Adrenal gland (tissue), 19 donors: Measurements from ENCODE around the gene ZNF540. TPM values are rescaled to one million over a fixed set of nuclear protein-coding genes. Genes with fewer than 3 reads are reported as not detected.

ENCODE experiments used
- DNase-seq, 7 donors: peaks; one replicate each; pipeline ENCODE4 v3.0.0-alpha.2; 2019 to 2020
- H3K27ac ChIP-seq, 5 donors: fragments of 200-600 bp; sonication (generic) in 4 of 5; 1 replicate in 3 of 5; 2 replicates in 2 of 5; pipeline versions ENCODE4 v1.5.1 to v1.8.0; 2016 to 2020; ENCODE audit warnings: mild to moderate bottlenecking in 1 of 5
- H3K27me3 ChIP-seq: fragments of 200-600 bp; 2 replicates; pipeline ENCODE4 v1.8.0; 2021
- H3K36me3 ChIP-seq, 2 donors: fragments of 200-600 bp; replicated peaks in 1 of 2; 1 replicate in 1 of 2; 2 replicates in 1 of 2; pipeline versions ENCODE4 v1.5.1 to v1.8.0; 2018 to 2022
- H3K4me1 ChIP-seq, 2 donors: fragments of 200-600 bp; replicated peaks in 1 of 2; 1 replicate in 1 of 2; 2 replicates in 1 of 2; pipeline versions ENCODE4 v1.5.1 to v1.8.0; 2018 to 2021
- H3K4me3 ChIP-seq, 4 donors: fragments of 200-600 bp; sonication (generic) in 3 of 4; one replicate each; pipeline ENCODE4 v1.5.1; 2016 to 2018
- H3K9me3 ChIP-seq, 3 donors: fragments of 200-600 bp; sonication (generic) in 1 of 3; replicated peaks in 1 of 3; 1 replicate in 2 of 3; 2 replicates in 1 of 3; pipeline versions ENCODE4 v1.5.1 to v1.8.0; 2016 to 2021
- POLR2A ChIP-seq, 2 donors: fragments of 450-650 bp; IDR thresholded peaks; one replicate each; pipeline ENCODE4 v1.6.1; 2017; ENCODE audit warnings: antibody characterized with exemption in 2 of 2, mild to moderate bottlenecking in 2 of 2, moderate library complexity in 1 of 2
- WGBS, 4 donors: extraction: QIAGEN DNeasy Blood & Tissue Kit in 2 of 4; methylation state at CpG; one replicate each; pipeline versions ENCODE4 v1.1.5 to v1.1.7; 2013 to 2017; 5-methylcytosine and 5-hydroxymethylcytosine counted together
- intact Hi-C, 2 donors: fragments of 100-400 bp; cut with DNase I; formaldehyde crosslinking; loops; one replicate each; pipeline versions ENCODE4 v1.14.1 to v1.15.0; 2022 to 2023
- long read RNA-seq, 10 donors: library from polyadenylated mRNA in 3 of 10; unstranded in 2 of 10; stranded (forward) in 1 of 10; transcript quantifications; one replicate each; pipeline ENCODE4 v2.0.0 and lab custom pipeline, GENCODE V29; 2021 to 2026
- polyA plus RNA-seq, 3 donors: library from polyadenylated mRNA; stranded (reverse); fragments of 200-250 nt in 2 of 3; fragments of 350-450 nt in 1 of 3; fragmentation: Illumina TruSeq in 1 of 3; extraction: RNeasy Lipid Tissue Mini Kit (QIAGEN cat#74804) in 1 of 3; gene quantifications; one replicate each; pipeline ENCODE4 v1.2.3, GENCODE V29; 2013 to 2014
- total RNA-seq, 9 donors: library from RNA; depleted of rRNA in 4 of 9; stranded (reverse); fragments of >200 nt in 4 of 9; fragments of 120-200 nt in 1 of 9; fragmentation: NEBNext Ultra II Directional in 1 of 9; extraction: Animal tissue kit (Norgen Biotek cat#: 25700) in 1 of 9; gene quantifications; one replicate each; pipeline versions ENCODE4 v1.1.0 to v1.2.4, GENCODE V29; 2013 to 2023
- TF ChIP-seq, protein P1 (sequence below), 6 experiments: fragments of 450-650 bp in 4 of 6; fragments of 200-600 bp in 2 of 6; sonication (generic) in 1 of 6; IDR thresholded peaks; 1 replicate in 5 of 6; 2 replicates in 1 of 6; pipeline versions ENCODE4 v1.5.1 to v1.8.0; 2016 to 2021; ENCODE audit warnings: antibody characterized with exemption in 6 of 6, mild to moderate bottlenecking in 2 of 6, moderate library complexity in 1 of 6
- donor health status: healthy with polysubstance abuse.
- donor health status: Bipolar disorder and iron deficiency.
- donor health status: DM: yes; HTN: yes; CAD: no.
- donor health status: DM: no; HTN: no; CAD: no.
- donor health status: DM: no; HTN: no; CAD: no.
- donor health status: DM: yes; HTN: yes; CAD: no.

ZNF540 gene
- total RNA-seq (1 to 10 TPM; 2.3 to 7.2 (median 5.0) TPM), polyA plus RNA-seq (10 to 100 TPM in 1 of 3 donors, 1 to 10 TPM in 2; 5.5 to 19.2 (median 5.8) TPM)
- long read RNA-seq, donor 1, partial matches to known transcripts: 7 of 8 reads
- long read RNA-seq, donor 1, other reads (novel, unspliced or antisense): 0 of 8 reads
- long read RNA-seq, donor 2: 0 reads
- long read RNA-seq, donor 3: 0 reads
- long read RNA-seq, donor 4, partial matches to known transcripts: 2 of 3 reads
- long read RNA-seq, donor 4, other reads (novel, unspliced or antisense): 1 of 3 reads
- long read RNA-seq, donor 5, transcript ZNF540-201 (5 exons, 3,099 nt): major isoform, 9 of 12 reads
- long read RNA-seq, donor 5, partial matches to known transcripts: 0 of 12 reads
- long read RNA-seq, donor 5, other reads (novel, unspliced or antisense): 3 of 12 reads
- long read RNA-seq, donor 6, partial matches to known transcripts: 2 of 8 reads
- long read RNA-seq, donor 6, other reads (novel, unspliced or antisense): 1 of 8 reads
- long read RNA-seq, donor 7, partial matches to known transcripts: 0 of 1 reads
- long read RNA-seq, donor 7, other reads (novel, unspliced or antisense): 0 of 1 reads
- long read RNA-seq, donor 8, partial matches to known transcripts: 0 of 1 reads
- long read RNA-seq, donor 8, other reads (novel, unspliced or antisense): 0 of 1 reads
- long read RNA-seq, donor 9: 0 reads
- long read RNA-seq, donor 10, partial matches to known transcripts: 0 of 1 reads
- long read RNA-seq, donor 10, other reads (novel, unspliced or antisense): 0 of 1 reads

DNA sequence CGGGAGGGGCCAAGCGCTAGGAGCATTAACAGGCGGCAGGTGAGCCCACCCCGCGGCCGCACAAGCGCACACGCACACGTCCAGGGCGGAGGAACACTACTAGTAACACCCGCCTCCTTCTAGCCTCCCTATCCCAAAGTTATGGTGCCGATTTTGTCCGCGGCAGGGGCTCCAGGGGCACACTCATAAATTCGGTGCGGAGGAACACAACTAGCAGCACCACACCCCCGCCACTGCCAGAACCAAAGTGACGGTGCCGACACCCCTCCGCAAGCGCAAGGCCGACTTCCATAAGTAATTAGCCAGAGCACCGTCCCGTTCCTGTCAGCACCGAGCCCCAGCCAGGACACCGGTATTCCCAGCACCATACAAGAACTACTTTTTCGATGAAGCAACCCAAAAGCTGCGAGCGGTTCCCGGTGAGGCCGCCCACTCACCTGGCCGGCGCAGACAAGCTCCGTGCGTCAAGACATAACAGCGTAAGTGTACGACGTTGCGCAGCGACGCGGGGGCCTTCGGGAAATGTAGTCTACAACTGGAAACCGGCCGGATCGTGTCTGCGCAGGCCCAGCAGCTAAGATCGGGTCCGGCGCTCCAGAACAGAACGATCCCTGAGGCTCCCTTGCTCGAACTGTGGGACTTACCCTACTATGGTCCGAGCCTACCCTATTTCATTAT, at the start of gene ZNF540, which contains the start of gene ZNF571:
Gene ZNF540, plus strand, starts transcription at position 573 of the 678 bp plus-strand sequence. CDS start 3,572 bp downstream, outside the sequence.
Gene ZNF571, minus strand, starts transcription at position 489 of the 678 bp plus-strand sequence. CDS start 8,116 bp downstream, outside the sequence.
- 0 to 1% (median 1%) methylated on average over 12 to 53 of the region's 53 CpGs for WGBS, 4 donors
- TF ChIP-seq, protein P1, sequence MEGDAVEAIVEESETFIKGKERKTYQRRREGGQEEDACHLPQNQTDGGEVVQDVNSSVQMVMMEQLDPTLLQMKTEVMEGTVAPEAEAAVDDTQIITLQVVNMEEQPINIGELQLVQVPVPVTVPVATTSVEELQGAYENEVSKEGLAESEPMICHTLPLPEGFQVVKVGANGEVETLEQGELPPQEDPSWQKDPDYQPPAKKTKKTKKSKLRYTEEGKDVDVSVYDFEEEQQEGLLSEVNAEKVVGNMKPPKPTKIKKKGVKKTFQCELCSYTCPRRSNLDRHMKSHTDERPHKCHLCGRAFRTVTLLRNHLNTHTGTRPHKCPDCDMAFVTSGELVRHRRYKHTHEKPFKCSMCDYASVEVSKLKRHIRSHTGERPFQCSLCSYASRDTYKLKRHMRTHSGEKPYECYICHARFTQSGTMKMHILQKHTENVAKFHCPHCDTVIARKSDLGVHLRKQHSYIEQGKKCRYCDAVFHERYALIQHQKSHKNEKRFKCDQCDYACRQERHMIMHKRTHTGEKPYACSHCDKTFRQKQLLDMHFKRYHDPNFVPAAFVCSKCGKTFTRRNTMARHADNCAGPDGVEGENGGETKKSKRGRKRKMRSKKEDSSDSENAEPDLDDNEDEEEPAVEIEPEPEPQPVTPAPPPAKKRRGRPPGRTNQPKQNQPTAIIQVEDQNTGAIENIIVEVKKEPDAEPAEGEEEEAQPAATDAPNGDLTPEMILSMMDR (IDR thresholded peaks at IDR 0.05): no peak
- peak in 1 of 2 donors; percentile 90 for TF ChIP-seq POLR2A (IDR thresholded peaks at IDR 0.05)
- peaks cover 0 to 6% (median 0%) of the 10 kb centered on the region in 3 donors for H3K9me3 ChIP-seq
- H3K27me3 ChIP-seq: no peaks in the 10 kb centered on the region
- intact Hi-C loops: no loop called here
- H3K27ac ChIP-seq: peak within 1 kb of the TSS; percentile 91 to 98 (median 94)
- peaks cover 3 to 17% of the 10 kb centered on the region in 2 donors for H3K4me1 ChIP-seq
- DNase-seq: peak; percentile 95 to 99 (median 97)
- no peaks in the 10 kb centered on the region for H3K36me3 ChIP-seq
- H3K4me3 ChIP-seq: peak within 1 kb of the TSS; percentile 71 to 93 (median 84)

- Histone ChIP-seq H3K9me3 (peaks cover under 1 to 90% (median 7%) of the 10 kb centered on the region in 3 donors), H3K4me3 (peak overlapping the region in 1 of 4 donors; percentile 26), H3K27me3 (no peaks in the 10 kb centered on the region), H3K27ac (no peak overlapping the region), H3K36me3 (no peaks in the 10 kb centered on the region), H3K4me1 (no peaks in the 10 kb centered on the region)
- TF ChIP-seq POLR2A (IDR thresholded peaks at IDR 0.05): no peak
- TF ChIP-seq, protein P1 (IDR thresholded peaks at IDR 0.05): no peak
- no peak for DNase-seq
- 3 to 11% (median 7%) methylated on average over 16 to 65 of the region's 65 CpGs for WGBS, 4 donors
- intact Hi-C loops: no loop called here
These were observed 43.3 kb upstream of the ZNF540 start for GRCh38 chr19:37551129-37551993.

DNA sequence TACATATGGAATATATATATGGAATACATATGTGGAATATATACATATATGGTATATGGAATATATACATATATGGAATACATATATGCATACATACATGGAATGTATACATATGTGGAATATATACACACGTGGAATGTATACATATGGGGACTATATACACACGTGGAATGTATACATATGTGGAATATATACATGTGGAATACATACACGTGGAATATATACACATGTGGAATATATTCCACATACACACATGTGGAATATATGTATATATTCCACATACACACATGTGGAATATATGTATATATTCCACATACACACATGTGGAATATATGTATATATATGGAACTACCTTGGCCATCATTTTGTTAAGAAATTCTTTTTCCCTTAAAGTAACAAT, 31.2 kb upstream of the ZNF540 start:
- WGBS, 4 donors: 78 to 96% (median 94%) methylated on average over 3 of the region's 3 CpGs
- H3K9me3 ChIP-seq: peaks cover 20 to 98% (median 60%) of the 10 kb centered on the region in 3 donors
- no peak overlapping the region for H3K27ac ChIP-seq
- intact Hi-C loops: no loop called here
- H3K4me3 ChIP-seq: peak overlapping the region in 1 of 4 donors; percentile 18
- DNase-seq: no peak
- H3K4me1 ChIP-seq: no peaks in the 10 kb centered on the region
- H3K36me3 ChIP-seq: no peaks in the 10 kb centered on the region
- TF ChIP-seq POLR2A (IDR thresholded peaks at IDR 0.05): no peak
- TF ChIP-seq, protein P1 (IDR thresholded peaks at IDR 0.05): no peak
- H3K27me3 ChIP-seq: no peaks in the 10 kb centered on the region
